HG03196 (cell line): ENCODE measurements around the gene PTPRN2.

Experiments used
- ATAC-seq: cut with Tn5 transposase; IDR thresholded peaks from one replicate; pipeline ENCODE4 v1.9.1; 2021; ENCODE audit not compliant: unreplicated experiment

Gene PTPRN2

GRCh38 chr7:158579662-158580646, 7.7 kb downstream of the PTPRN2 start:
- no peak for ATAC-seq

GRCh38 chr7:158576050-158576762, 11.4 kb downstream of the PTPRN2 start:
- ATAC-seq, result no peak

GRCh38 chr7:158574308-158575036, 13.2 kb downstream of the PTPRN2 start:
- no peak for ATAC-seq

- ATAC-seq, result no peak
Measured at GRCh38 chr7:158573310-158573709, 14.3 kb downstream of the PTPRN2 start.

GRCh38 chr7:158572000-158572828, 15.4 kb downstream of the PTPRN2 start:
- ATAC-seq, result no peak

GRCh38 chr7:158570449-158571170, 17.0 kb downstream of the PTPRN2 start:
- no peak for ATAC-seq

- ATAC-seq, result no peak
Measured at GRCh38 chr7:158569858-158570323, 17.7 kb downstream of the PTPRN2 start.

GRCh38 chr7:158568974-158569857, 18.4 kb downstream of the PTPRN2 start:
- no peak for ATAC-seq

GRCh38 chr7:158567153-158567603, 20.4 kb downstream of the PTPRN2 start:
- no peak for ATAC-seq

GRCh38 chr7:158564663-158565035, 23.0 kb downstream of the PTPRN2 start:
- ATAC-seq, result no peak

- ATAC-seq, result no peak
Measured at GRCh38 chr7:158563911-158564662, 23.5 kb downstream of the PTPRN2 start.

GRCh38 chr7:158563051-158563450, 24.6 kb downstream of the PTPRN2 start:
- ATAC-seq, result no peak

GRCh38 chr7:158562517-158562916, 25.1 kb downstream of the PTPRN2 start:
- no peak for ATAC-seq

GRCh38 chr7:158561659-158562058, 26.0 kb downstream of the PTPRN2 start:
- ATAC-seq, result no peak

GRCh38 chr7:158560386-158560785, 27.2 kb downstream of the PTPRN2 start:
- ATAC-seq, result no peak

- ATAC-seq, result no peak
Measured at GRCh38 chr7:158559356-158559755, 28.3 kb downstream of the PTPRN2 start.

GRCh38 chr7:158558816-158559215, 28.8 kb downstream of the PTPRN2 start:
- no peak for ATAC-seq

GRCh38 chr7:158557441-158557755, 30.2 kb downstream of the PTPRN2 start:
- ATAC-seq, result no peak
